ENCODE measurements around the gene TMPRSS5.

TMPRSS5 gene

GRCh38 chr11:113649311-113649710 lies 56.8 kb downstream of the TMPRSS5 start:
- no peak for TF ChIP-seq YY1 (IDR thresholded peaks at IDR 0.05; ENCODE audit: insufficient read depth, insufficient read length)
- TF ChIP-seq SUZ12 (IDR thresholded peaks at IDR 0.05; ENCODE audit: extremely low read depth, insufficient read depth, insufficient read length): no peak
- TF ChIP-seq ZNF274 (IDR thresholded peaks at IDR 0.05; ENCODE audit: low read depth, low read length): no peak
- no peaks in the 10 kb centered on the region for H3K27me3 ChIP-seq (ENCODE audit: insufficient read depth, insufficient read length)
- no peaks in the 10 kb centered on the region for H3K36me3 ChIP-seq (ENCODE audit: insufficient read depth, insufficient read length, low read length)
- H3K4me1 ChIP-seq (ENCODE audit: insufficient read depth, insufficient read length): no peaks in the 10 kb centered on the region
- H3K9me3 ChIP-seq (ENCODE audit: insufficient read depth, low read length): peaks cover 25% of the 10 kb centered on the region; the same call in 1 of the 2 replicates
- no peak overlapping the region for H3K9ac ChIP-seq (ENCODE audit: insufficient read length, low read depth)
- no peak for DNase-seq (ENCODE audit: low read depth, low spot score)
- no peak overlapping the region for H3K4me3 ChIP-seq (ENCODE audit: insufficient read length, low read depth)

GRCh38 chr11:113647856-113648255 lies 58.3 kb downstream of the TMPRSS5 start:
- Histone ChIP-seq H3K9me3 (ENCODE audit: insufficient read depth, low read length) (peaks cover 25% of the 10 kb centered on the region; the same call in 1 of the 2 replicates), H3K4me3 (ENCODE audit: insufficient read length, low read depth) (no peak overlapping the region), H3K27me3 (ENCODE audit: insufficient read depth, insufficient read length) (no peaks in the 10 kb centered on the region), H3K9ac (ENCODE audit: insufficient read length, low read depth) (no peak overlapping the region), H3K4me1 (ENCODE audit: insufficient read depth, insufficient read length) (peaks cover 2% of the 10 kb centered on the region), H3K36me3 (ENCODE audit: insufficient read depth, insufficient read length, low read length) (no peaks in the 10 kb centered on the region)
- DNase-seq (ENCODE audit: low read depth, low spot score): no peak
- TF ChIP-seq ZNF274 (IDR thresholded peaks at IDR 0.05; ENCODE audit: low read depth, low read length): no peak
- no peak for TF ChIP-seq SUZ12 (IDR thresholded peaks at IDR 0.05; ENCODE audit: extremely low read depth, insufficient read depth, insufficient read length)
- no peak for TF ChIP-seq YY1 (IDR thresholded peaks at IDR 0.05; ENCODE audit: insufficient read depth, insufficient read length)

GRCh38 chr11:113647108-113647507 lies 59.0 kb downstream of the TMPRSS5 start:
- TF ChIP-seq SUZ12 (IDR thresholded peaks at IDR 0.05; ENCODE audit: extremely low read depth, insufficient read depth, insufficient read length) (no peak), YY1 (IDR thresholded peaks at IDR 0.05; ENCODE audit: insufficient read depth, insufficient read length) (no peak)
- H3K9me3 ChIP-seq (ENCODE audit: insufficient read depth, low read length): peaks cover 25% of the 10 kb centered on the region; the same call in 1 of the 2 replicates
- DNase-seq (ENCODE audit: low read depth, low spot score): no peak
- H3K9ac ChIP-seq (ENCODE audit: insufficient read length, low read depth): no peak overlapping the region
- H3K4me1 ChIP-seq (ENCODE audit: insufficient read depth, insufficient read length): peaks cover 2% of the 10 kb centered on the region
- H3K27me3 ChIP-seq (ENCODE audit: insufficient read depth, insufficient read length): no peaks in the 10 kb centered on the region
- no peak overlapping the region for H3K4me3 ChIP-seq (ENCODE audit: insufficient read length, low read depth)
- no peaks in the 10 kb centered on the region for H3K36me3 ChIP-seq (ENCODE audit: insufficient read depth, insufficient read length, low read length)

- no peak overlapping the region for H3K9ac ChIP-seq (ENCODE audit: insufficient read length, low read depth)
- TF ChIP-seq ZNF274 (IDR thresholded peaks at IDR 0.05; ENCODE audit: low read depth, low read length) (no peak), SUZ12 (IDR thresholded peaks at IDR 0.05; ENCODE audit: extremely low read depth, insufficient read depth, insufficient read length) (no peak), YY1 (IDR thresholded peaks at IDR 0.05; ENCODE audit: insufficient read depth, insufficient read length) (no peak)
- peaks cover 22% of the 10 kb centered on the region; the same call in 1 of the 2 replicates for H3K9me3 ChIP-seq (ENCODE audit: insufficient read depth, low read length)
- H3K27me3 ChIP-seq (ENCODE audit: insufficient read depth, insufficient read length): no peaks in the 10 kb centered on the region
- no peak for DNase-seq (ENCODE audit: low read depth, low spot score)
- peaks cover 2% of the 10 kb centered on the region for H3K4me1 ChIP-seq (ENCODE audit: insufficient read depth, insufficient read length)
- no peak overlapping the region for H3K4me3 ChIP-seq (ENCODE audit: insufficient read length, low read depth)
- no peaks in the 10 kb centered on the region for H3K36me3 ChIP-seq (ENCODE audit: insufficient read depth, insufficient read length, low read length)
These were observed 60.3 kb downstream of the TMPRSS5 start for GRCh38 chr11:113645593-113646349.

GRCh38 chr11:113644605-113645004 lies 61.5 kb downstream of the TMPRSS5 start:
- TF ChIP-seq SUZ12 (IDR thresholded peaks at IDR 0.05; ENCODE audit: extremely low read depth, insufficient read depth, insufficient read length): no peak
- TF ChIP-seq YY1 (IDR thresholded peaks at IDR 0.05; ENCODE audit: insufficient read depth, insufficient read length): no peak
- no peak for TF ChIP-seq ZNF274 (IDR thresholded peaks at IDR 0.05; ENCODE audit: low read depth, low read length)
- Histone ChIP-seq H3K27me3 (ENCODE audit: insufficient read depth, insufficient read length) (no peaks in the 10 kb centered on the region), H3K9ac (ENCODE audit: insufficient read length, low read depth) (no peak overlapping the region)

GRCh38 chr11:113643701-113644100 lies 62.4 kb downstream of the TMPRSS5 start:
- H3K9ac ChIP-seq (ENCODE audit: insufficient read length, low read depth): no peak overlapping the region
- H3K27me3 ChIP-seq (ENCODE audit: insufficient read depth, insufficient read length): no peaks in the 10 kb centered on the region
- TF ChIP-seq ZNF274 (IDR thresholded peaks at IDR 0.05; ENCODE audit: low read depth, low read length) (no peak), YY1 (IDR thresholded peaks at IDR 0.05; ENCODE audit: insufficient read depth, insufficient read length) (no peak), SUZ12 (IDR thresholded peaks at IDR 0.05; ENCODE audit: extremely low read depth, insufficient read depth, insufficient read length) (no peak)
- 0 out of 2 replicates have a peak, but pooled peaks cover 2% of the 10 kb centered on the region for H3K9me3 ChIP-seq (ENCODE audit: insufficient read depth, low read length)
- peaks cover 2% of the 10 kb centered on the region for H3K4me1 ChIP-seq (ENCODE audit: insufficient read depth, insufficient read length)
- no peak overlapping the region for H3K4me3 ChIP-seq (ENCODE audit: insufficient read length, low read depth)
- no peaks in the 10 kb centered on the region for H3K36me3 ChIP-seq (ENCODE audit: insufficient read depth, insufficient read length, low read length)
- DNase-seq (ENCODE audit: low read depth, low spot score): no peak

More at GRCh38 chr11:113644605-113645004, 61.5 kb downstream of the TMPRSS5 start:
- no peak overlapping the region for H3K4me3 ChIP-seq (ENCODE audit: insufficient read length, low read depth)
- peaks cover 11% of the 10 kb centered on the region; the same call in 1 of the 2 replicates for H3K9me3 ChIP-seq (ENCODE audit: insufficient read depth, low read length)
- no peak for DNase-seq (ENCODE audit: low read depth, low spot score)
- no peaks in the 10 kb centered on the region for H3K36me3 ChIP-seq (ENCODE audit: insufficient read depth, insufficient read length, low read length)
- H3K4me1 ChIP-seq (ENCODE audit: insufficient read depth, insufficient read length): peaks cover 2% of the 10 kb centered on the region

GRCh38 chr11:113643006-113643585 lies 63.0 kb downstream of the TMPRSS5 start:
- no peak for TF ChIP-seq SUZ12 (IDR thresholded peaks at IDR 0.05; ENCODE audit: extremely low read depth, insufficient read depth, insufficient read length)
- no peak for TF ChIP-seq YY1 (IDR thresholded peaks at IDR 0.05; ENCODE audit: insufficient read depth, insufficient read length)
- no peak for TF ChIP-seq ZNF274 (IDR thresholded peaks at IDR 0.05; ENCODE audit: low read depth, low read length)
- Histone ChIP-seq H3K36me3 (ENCODE audit: insufficient read depth, insufficient read length, low read length) (no peaks in the 10 kb centered on the region), H3K4me3 (ENCODE audit: insufficient read length, low read depth) (no peak overlapping the region), H3K4me1 (ENCODE audit: insufficient read depth, insufficient read length) (peaks cover 2% of the 10 kb centered on the region), H3K9me3 (ENCODE audit: insufficient read depth, low read length) (no peaks in the 10 kb centered on the region), H3K9ac (ENCODE audit: insufficient read length, low read depth) (no peak overlapping the region), H3K27me3 (ENCODE audit: insufficient read depth, insufficient read length) (no peaks in the 10 kb centered on the region)
- DNase-seq (ENCODE audit: low read depth, low spot score): no peak

Measured in NT2/D1 (cell line).